ENCODE measurements around the gene RTL9. TPM values are rescaled to one million over a fixed set of nuclear protein-coding genes. Genes with fewer than 3 reads are reported as not detected.
A peak's percentile ranks its signal among the peaks of the same experiment; 100 is the strongest.

Gene RTL9
- total RNA-seq (2021) (0.07 to 0.24 TPM (median 0.11 TPM) in 3 replicates), Bru-seq, nascent RNA (percentile 8 among the genes with signal in this experiment)
- long read RNA-seq, experiment 1, partial matches to known transcripts: 0 of 1 reads
- long read RNA-seq, experiment 1, other reads (novel, unspliced or antisense): 1 of 1 reads
- long read RNA-seq, experiment 2: 0 reads
- long read RNA-seq, experiment 3: 0 reads

GRCh38 chrX:110358548-110358947 lies at the start of gene RTL9:
Gene RTL9, plus strand, starts transcription at chrX:110358848. Its CDS starts 91,770 bp downstream, at chrX:110450618.
- peaks cover 6% of the 10 kb centered on the region; the same call in 1 of the 2 replicates for H3K9me3 Mint-ChIP-seq
- CTCF ChIA-PET: no interaction called here
- DNase-seq (ENCODE audit: low spot score) (no peak), ATAC-seq (no peak)
- no peaks in the 10 kb centered on the region for H3K36me3 Mint-ChIP-seq
- POLR2A ChIA-PET: no interaction called here
- H3K27me3 Mint-ChIP-seq (ENCODE audit: low read depth): no peaks in the 10 kb centered on the region; the same call in 1 of the 2 replicates
- no peak within 1 kb of the TSS for H3K27ac Mint-ChIP-seq
- no peaks in the 10 kb centered on the region for H3K4me1 Mint-ChIP-seq
- no peak within 1 kb of the TSS for H3K4me3 Mint-ChIP-seq
- TF ChIP-seq ZNF512 (CRISPR knock-in tag; IDR thresholded peaks at IDR 0.05; ENCODE audit: borderline replicate concordance): no peak
- no peak for TF ChIP-seq NFYB (CRISPR knock-in tag; conservative IDR thresholded peaks at IDR 0.05; ENCODE audit: low read depth)
- no peak for TF ChIP-seq ATF6 (CRISPR knock-in tag; IDR thresholded peaks at IDR 0.05)
- TF ChIP-seq CBFB (CRISPR knock-in tag; IDR thresholded peaks at IDR 0.05; ENCODE audit: low read depth): no peak
- no peak for TF ChIP-seq MYBL2 (CRISPR knock-in tag; IDR thresholded peaks at IDR 0.05)
- TF ChIP-seq STAT6 (CRISPR knock-in tag; conservative IDR thresholded peaks at IDR 0.05; ENCODE audit: low read depth): no peak
- TF ChIP-seq JUN (CRISPR knock-in tag; IDR thresholded peaks at IDR 0.05): no peak
- TF ChIP-seq ZNF317 (CRISPR knock-in tag; IDR thresholded peaks at IDR 0.05; ENCODE audit: borderline replicate concordance, low read depth): no peak
- TF ChIP-seq SP1 (CRISPR knock-in tag; conservative IDR thresholded peaks at IDR 0.05): no peak
- no peak for TF ChIP-seq ZNF416 (CRISPR knock-in tag; IDR thresholded peaks at IDR 0.05)
- no peak for TF ChIP-seq E2F4 (CRISPR knock-in tag; IDR thresholded peaks at IDR 0.05; ENCODE audit: borderline replicate concordance, low read depth)
- TF ChIP-seq IRF1 (CRISPR knock-in tag; IDR thresholded peaks at IDR 0.05): no peak
- no peak for TF ChIP-seq ZNF138 (CRISPR knock-in tag; conservative IDR thresholded peaks at IDR 0.05)
- TF ChIP-seq ZNF425 (CRISPR knock-in tag; conservative IDR thresholded peaks at IDR 0.05): no peak
- TF ChIP-seq RORB (CRISPR knock-in tag; IDR thresholded peaks at IDR 0.05): no peak
- TF ChIP-seq ZNF263 (CRISPR knock-in tag; IDR thresholded peaks at IDR 0.05; ENCODE audit: low read depth): no peak
- TF ChIP-seq AFF4 (CRISPR knock-in tag; IDR thresholded peaks at IDR 0.05; ENCODE audit: borderline replicate concordance): no peak
- TF ChIP-seq ESRRA (CRISPR knock-in tag; IDR thresholded peaks at IDR 0.05; ENCODE audit: borderline replicate concordance): no peak
- no peak for TF ChIP-seq NFE2L1 (CRISPR knock-in tag; IDR thresholded peaks at IDR 0.05)
